GM10847 (cell line): ENCODE results near the gene CNNM1.

ENCODE experiments used
- POLR2A ChIP-seq: IDR thresholded peaks from 2 replicates; pipeline ENCODE4 v1.6.1; 2011; ENCODE audit not compliant: insufficient read length; ENCODE audit errors: extremely low read depth

Gene CNNM1

GRCh38 chr10:99329304-99329553 lies at the start of gene CNNM1:
Gene CNNM1, plus strand, starts transcription at chr10:99329356. Its CDS starts 32 bp downstream, at chr10:99329388.
- no peak for TF ChIP-seq POLR2A

- no peak for TF ChIP-seq POLR2A
These were observed 49.5 kb upstream of the CNNM1 start for GRCh38 chr10:99279626-99280111.

GRCh38 chr10:99280472-99280871 lies 48.7 kb upstream of the CNNM1 start:
- TF ChIP-seq POLR2A: no peak

GRCh38 chr10:99285881-99286280 lies 43.3 kb upstream of the CNNM1 start:
- TF ChIP-seq POLR2A: no peak

GRCh38 chr10:99290306-99290705 lies 38.9 kb upstream of the CNNM1 start:
- TF ChIP-seq POLR2A: no peak

GRCh38 chr10:99292159-99292558 lies 37.0 kb upstream of the CNNM1 start:
- no peak for TF ChIP-seq POLR2A

- no peak for TF ChIP-seq POLR2A
These were observed 32.6 kb upstream of the CNNM1 start for GRCh38 chr10:99296605-99297004.

- TF ChIP-seq POLR2A: no peak
These were observed 32.1 kb upstream of the CNNM1 start for GRCh38 chr10:99297033-99297432.

GRCh38 chr10:99303899-99304861 lies 25.0 kb upstream of the CNNM1 start:
- no peak for TF ChIP-seq POLR2A

GRCh38 chr10:99304862-99305229 lies 24.3 kb upstream of the CNNM1 start:
- no peak for TF ChIP-seq POLR2A

GRCh38 chr10:99312501-99312900 lies 16.7 kb upstream of the CNNM1 start:
- TF ChIP-seq POLR2A: no peak

GRCh38 chr10:99315853-99316252 lies 13.3 kb upstream of the CNNM1 start:
- TF ChIP-seq POLR2A: no peak

- TF ChIP-seq POLR2A: no peak
These were observed 12.8 kb upstream of the CNNM1 start for GRCh38 chr10:99316374-99316773.

- no peak for TF ChIP-seq POLR2A
These were observed 11.1 kb upstream of the CNNM1 start for GRCh38 chr10:99318048-99318447.

- no peak for TF ChIP-seq POLR2A
These were observed 10.7 kb upstream of the CNNM1 start for GRCh38 chr10:99318475-99318874.

- no peak for TF ChIP-seq POLR2A
These were observed 3.9 kb upstream of the CNNM1 start for GRCh38 chr10:99325281-99325680.

- TF ChIP-seq POLR2A: no peak
These were observed 2.3 kb upstream of the CNNM1 start for GRCh38 chr10:99326871-99327270.
